ENCODE measurements around the gene DSC1.

The DSC1 gene

DNA sequence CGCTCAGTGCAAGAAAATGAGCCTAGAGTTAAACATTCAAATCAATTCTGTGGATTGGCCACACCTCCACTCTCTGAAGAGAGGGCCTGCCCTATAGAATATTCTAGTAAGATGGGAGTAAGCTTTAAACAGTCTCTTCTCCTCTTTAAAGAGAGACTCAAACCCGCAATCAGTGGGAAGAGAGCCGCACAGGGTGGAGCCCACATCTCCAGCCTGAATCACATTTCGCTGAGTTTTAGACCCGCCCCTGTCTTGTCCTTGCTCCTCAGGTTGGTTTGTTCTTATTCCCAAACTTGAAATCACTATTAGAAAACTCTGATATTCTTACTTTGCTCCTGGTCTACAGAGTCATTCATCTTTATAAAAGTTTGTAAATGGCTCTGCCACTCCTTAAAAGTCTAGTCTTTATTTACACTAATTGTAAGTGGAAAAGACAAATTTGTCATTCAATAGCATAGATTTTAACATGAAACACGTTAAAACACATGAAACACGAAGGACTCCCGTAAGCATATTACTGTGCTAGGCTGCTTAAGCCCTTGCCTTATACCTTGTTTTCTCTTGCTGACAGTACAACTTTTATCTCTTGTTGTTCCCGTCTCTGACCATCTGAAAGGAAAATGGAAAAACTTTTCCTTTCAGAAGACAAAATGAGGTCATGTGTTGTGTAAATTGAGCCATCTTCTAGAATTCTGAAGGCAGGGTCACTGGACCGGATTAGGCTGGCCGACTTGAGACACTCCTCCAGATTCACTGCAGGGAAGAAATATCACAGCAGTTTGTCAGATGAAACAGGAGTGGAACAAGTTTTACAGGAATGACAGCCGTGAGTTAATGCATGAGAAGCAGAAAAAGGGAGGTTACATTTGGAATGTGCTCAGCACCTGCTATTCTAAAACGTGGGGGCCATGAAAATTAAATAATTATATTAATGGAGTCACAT is 5.6 kb downstream of the DSC1 start:
- in situ Hi-C loops (cut with MboI; ENCODE audit: low sequenced_read_pairs, unreplicated experiment): no loop called here
- TF ChIP-seq, protein P1, sequence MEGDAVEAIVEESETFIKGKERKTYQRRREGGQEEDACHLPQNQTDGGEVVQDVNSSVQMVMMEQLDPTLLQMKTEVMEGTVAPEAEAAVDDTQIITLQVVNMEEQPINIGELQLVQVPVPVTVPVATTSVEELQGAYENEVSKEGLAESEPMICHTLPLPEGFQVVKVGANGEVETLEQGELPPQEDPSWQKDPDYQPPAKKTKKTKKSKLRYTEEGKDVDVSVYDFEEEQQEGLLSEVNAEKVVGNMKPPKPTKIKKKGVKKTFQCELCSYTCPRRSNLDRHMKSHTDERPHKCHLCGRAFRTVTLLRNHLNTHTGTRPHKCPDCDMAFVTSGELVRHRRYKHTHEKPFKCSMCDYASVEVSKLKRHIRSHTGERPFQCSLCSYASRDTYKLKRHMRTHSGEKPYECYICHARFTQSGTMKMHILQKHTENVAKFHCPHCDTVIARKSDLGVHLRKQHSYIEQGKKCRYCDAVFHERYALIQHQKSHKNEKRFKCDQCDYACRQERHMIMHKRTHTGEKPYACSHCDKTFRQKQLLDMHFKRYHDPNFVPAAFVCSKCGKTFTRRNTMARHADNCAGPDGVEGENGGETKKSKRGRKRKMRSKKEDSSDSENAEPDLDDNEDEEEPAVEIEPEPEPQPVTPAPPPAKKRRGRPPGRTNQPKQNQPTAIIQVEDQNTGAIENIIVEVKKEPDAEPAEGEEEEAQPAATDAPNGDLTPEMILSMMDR (IDR thresholded peaks at IDR 0.05; ENCODE audit: borderline replicate concordance, control extremely low read depth, extremely low read depth, insufficient read depth, missing control alignments): no peak
- DNase-seq (ENCODE audit: low spot score): no peak

DNA sequence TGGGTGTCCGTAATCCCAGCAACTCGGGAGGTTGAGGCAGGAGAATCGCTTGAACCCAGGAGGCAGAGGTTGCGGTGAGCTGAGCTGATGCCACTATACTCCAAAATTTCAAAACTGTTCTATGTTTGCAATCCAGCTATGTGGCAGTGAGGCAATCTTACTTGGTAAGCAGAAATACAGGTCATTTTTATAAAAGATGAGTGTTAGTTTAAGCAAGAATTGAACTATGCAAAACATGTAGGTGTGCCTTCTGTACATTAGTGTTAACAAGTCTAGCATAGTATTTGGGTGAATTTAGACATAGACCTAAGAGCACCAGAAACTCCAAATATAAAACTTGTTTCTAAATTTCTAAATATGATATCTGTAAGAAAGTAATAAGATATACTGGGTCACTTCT is 7.2 kb downstream of the DSC1 start:
- DNase-seq (ENCODE audit: low spot score): no peak
- in situ Hi-C loops (cut with MboI; ENCODE audit: low sequenced_read_pairs, unreplicated experiment): no loop called here
- TF ChIP-seq, protein P1 (IDR thresholded peaks at IDR 0.05; ENCODE audit: borderline replicate concordance, control extremely low read depth, extremely low read depth, insufficient read depth, missing control alignments): no peak

DNA sequence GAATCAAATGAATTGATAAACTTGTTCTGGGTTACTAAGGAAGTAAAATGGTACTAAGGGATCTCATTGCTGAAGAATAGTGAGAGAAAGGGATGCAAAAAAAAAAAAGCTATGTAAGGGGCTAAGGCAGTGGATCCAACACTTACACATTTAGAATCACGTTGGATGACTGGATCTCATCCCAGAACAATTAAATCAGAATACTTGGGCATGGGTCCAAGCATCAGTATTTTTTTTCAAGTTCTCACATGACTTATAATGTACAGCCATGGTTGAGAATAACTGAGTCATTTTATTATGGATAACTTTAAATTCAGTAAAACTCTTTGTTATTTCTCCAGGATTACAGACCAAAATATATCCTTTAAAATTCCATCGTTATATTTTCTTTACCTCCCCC is 8.5 kb downstream of the DSC1 start:
- in situ Hi-C loops (cut with MboI; ENCODE audit: low sequenced_read_pairs, unreplicated experiment): no loop called here
- no peak for DNase-seq (ENCODE audit: low spot score)
- TF ChIP-seq, protein P1 (IDR thresholded peaks at IDR 0.05; ENCODE audit: borderline replicate concordance, control extremely low read depth, extremely low read depth, insufficient read depth, missing control alignments): no peak

DNA sequence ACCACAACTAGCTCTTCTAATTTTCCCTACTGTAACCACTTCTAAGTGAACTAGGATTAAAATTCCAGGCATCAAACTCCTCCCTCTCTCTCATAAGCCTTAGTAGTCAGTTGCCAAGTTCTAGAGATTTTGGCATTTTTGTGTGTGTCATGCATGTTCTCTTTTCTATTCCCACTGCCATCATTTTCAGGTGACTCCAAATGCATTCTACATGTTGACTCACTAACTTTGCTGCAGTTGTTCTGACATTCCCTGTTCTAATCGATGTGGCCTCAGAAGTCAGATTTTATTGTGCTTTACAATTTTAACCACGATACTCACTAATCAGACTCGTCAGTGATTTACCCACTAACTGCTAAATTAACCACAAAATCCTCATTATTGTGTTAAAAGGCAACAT is 13.3 kb downstream of the DSC1 start:
- TF ChIP-seq, protein P1 (IDR thresholded peaks at IDR 0.05; ENCODE audit: borderline replicate concordance, control extremely low read depth, extremely low read depth, insufficient read depth, missing control alignments): no peak
- in situ Hi-C loops (cut with MboI; ENCODE audit: low sequenced_read_pairs, unreplicated experiment): no loop called here
- no peak for DNase-seq (ENCODE audit: low spot score)

DNA sequence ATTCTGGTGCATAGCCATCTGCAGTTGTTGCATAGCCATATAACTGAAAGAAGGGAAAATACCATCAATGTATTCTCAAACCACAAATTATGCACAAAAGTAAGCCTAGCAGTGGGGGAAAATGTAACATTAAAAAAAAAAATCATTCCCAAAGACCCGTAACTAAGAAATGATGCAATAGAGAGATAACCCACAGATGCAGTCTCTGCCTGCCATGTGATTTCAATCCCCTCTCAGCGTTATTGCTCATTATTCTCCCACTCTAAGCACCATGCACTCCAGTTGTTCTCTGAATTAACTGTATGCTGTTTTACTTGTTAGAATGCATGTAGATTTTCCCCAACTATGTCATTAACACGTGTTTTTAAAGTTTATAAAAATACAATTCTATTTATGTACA is 14.1 kb downstream of the DSC1 start:
- in situ Hi-C loops (cut with MboI; ENCODE audit: low sequenced_read_pairs, unreplicated experiment): no loop called here
- no peak for DNase-seq (ENCODE audit: low spot score)
- TF ChIP-seq, protein P1 (IDR thresholded peaks at IDR 0.05; ENCODE audit: borderline replicate concordance, control extremely low read depth, extremely low read depth, insufficient read depth, missing control alignments): no peak

DNA sequence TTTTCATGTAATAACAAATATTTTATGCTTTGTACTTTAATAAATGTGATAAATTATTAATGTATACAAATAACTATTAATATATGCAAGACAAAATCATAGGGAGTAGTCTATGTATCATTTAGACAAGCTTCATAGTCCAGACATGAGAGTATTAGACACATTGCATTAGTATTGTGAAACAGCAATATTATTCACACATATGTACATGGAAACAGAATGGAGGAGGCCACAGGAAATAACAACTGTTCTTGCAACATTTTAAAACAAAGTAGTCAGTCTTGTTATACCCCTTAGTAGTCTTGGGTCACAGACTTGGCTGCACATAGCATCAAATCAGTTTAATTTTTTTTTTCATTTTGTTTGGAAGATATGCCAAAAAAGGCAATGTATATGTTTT is 15.8 kb downstream of the DSC1 start:
- TF ChIP-seq, protein P1 (IDR thresholded peaks at IDR 0.05; ENCODE audit: borderline replicate concordance, control extremely low read depth, extremely low read depth, insufficient read depth, missing control alignments): no peak
- DNase-seq (ENCODE audit: low spot score): no peak
- in situ Hi-C loops (cut with MboI; ENCODE audit: low sequenced_read_pairs, unreplicated experiment): no loop called here
